RWPE2 (cell line): Measurements from ENCODE around the gene RAB9B.

Experiments
- ATAC-seq: fragments of 200-7000 bp; cut with Tn5 transposase; 3 replicates; pipeline ENCODE4 v1.9.1; 2021; ENCODE audit warnings: low read depth
- DNase-seq: peaks from one replicate; pipeline ENCODE4 v3.0.0-alpha.2; 2020; ENCODE audit warnings: low spot score
- H3K27ac ChIP-seq: fragments of 450-650 bp; 2 replicates; pipeline ENCODE4 v1.5.1; 2017; ENCODE audit warnings: mild to moderate bottlenecking; ENCODE audit not compliant: poor library complexity, severe bottlenecking
- H3K27me3 ChIP-seq: fragments of 250-450 bp; sonication (Bioruptor Pico); 2 replicates; pipeline ENCODE4 v1.5.1; 2021; ENCODE audit warnings: mild to moderate bottlenecking, moderate library complexity; ENCODE audit not compliant: insufficient read depth, poor library complexity, severe bottlenecking
- H3K36me3 ChIP-seq: fragments of 250-450 bp; sonication (Bioruptor Pico); 2 replicates; pipeline ENCODE4 v1.5.1; 2020; ENCODE audit warnings: low read depth, mild to moderate bottlenecking, moderate library complexity
- H3K4me1 ChIP-seq: fragments of 250-450 bp; sonication (Bioruptor Pico); 2 replicates; pipeline ENCODE4 v1.5.1; 2021; ENCODE audit warnings: mild to moderate bottlenecking, moderate library complexity; ENCODE audit not compliant: insufficient read depth, poor library complexity, severe bottlenecking
- H3K4me3 ChIP-seq: fragments of 250-450 bp; sonication (Bioruptor Pico); 2 replicates; pipeline ENCODE4 v1.5.1; 2021; ENCODE audit warnings: mild to moderate bottlenecking, moderate library complexity; ENCODE audit not compliant: severe bottlenecking
- H3K9me3 ChIP-seq: fragments of 250-450 bp; sonication (Bioruptor Pico); 2 replicates; pipeline ENCODE4 v1.5.1; 2021; ENCODE audit warnings: mild to moderate bottlenecking, moderate library complexity; ENCODE audit not compliant: severe bottlenecking
- CTCF ChIP-seq: fragments of 450-650 bp; IDR thresholded peaks from one replicate; pipeline ENCODE4 v1.5.1; 2017; ENCODE audit warnings: mild to moderate bottlenecking, moderate library complexity; ENCODE audit not compliant: poor library complexity, severe bottlenecking

The RAB9B gene

GRCh38 chrX:103782640-103783039, 49.4 kb downstream of the RAB9B start:
- Histone ChIP-seq H3K27ac (no peak overlapping the region), H3K36me3 (no peaks in the 10 kb centered on the region), H3K9me3 (no peaks in the 10 kb centered on the region), H3K4me1 (no peaks in the 10 kb centered on the region), H3K27me3 (no peaks in the 10 kb centered on the region), H3K4me3 (no peak overlapping the region)
- TF ChIP-seq CTCF, result no peak
- DNase-seq (no peak), ATAC-seq (no peak)

- no peak for DNase-seq
- Histone ChIP-seq H3K4me3 (no peak overlapping the region), H3K27me3 (no peaks in the 10 kb centered on the region), H3K27ac (no peak overlapping the region), H3K4me1 (no peaks in the 10 kb centered on the region), H3K36me3 (no peaks in the 10 kb centered on the region), H3K9me3 (no peaks in the 10 kb centered on the region)
- no peak for ATAC-seq
- no peak for TF ChIP-seq CTCF
Observed at GRCh38 chrX:103781706-103782105, 50.4 kb downstream of the RAB9B start.

GRCh38 chrX:103781062-103781402, 51.0 kb downstream of the RAB9B start:
- ATAC-seq, result no peak
- no peaks in the 10 kb centered on the region for H3K4me1 ChIP-seq

GRCh38 chrX:103780336-103781061, 51.6 kb downstream of the RAB9B start:
- Histone ChIP-seq H3K9me3 (no peaks in the 10 kb centered on the region), H3K36me3 (no peaks in the 10 kb centered on the region), H3K27me3 (no peaks in the 10 kb centered on the region), H3K27ac (no peak overlapping the region), H3K4me3 (no peak overlapping the region), H3K4me1 (no peaks in the 10 kb centered on the region)
- ATAC-seq (no peak), DNase-seq (no peak)
- no peak for TF ChIP-seq CTCF

More at GRCh38 chrX:103781062-103781402, 51.0 kb downstream of the RAB9B start:
- H3K27ac ChIP-seq, result no peak overlapping the region
- no peaks in the 10 kb centered on the region for H3K9me3 ChIP-seq
- no peaks in the 10 kb centered on the region for H3K27me3 ChIP-seq
- no peak for DNase-seq
- no peak for TF ChIP-seq CTCF
- H3K36me3 ChIP-seq, result no peaks in the 10 kb centered on the region
- no peak overlapping the region for H3K4me3 ChIP-seq

GRCh38 chrX:103779141-103779789, 52.8 kb downstream of the RAB9B start:
- no peak for ATAC-seq
- TF ChIP-seq CTCF, result no peak
- Histone ChIP-seq H3K4me3 (no peak overlapping the region), H3K27ac (no peak overlapping the region), H3K4me1 (no peaks in the 10 kb centered on the region), H3K27me3 (no peaks in the 10 kb centered on the region), H3K9me3 (no peaks in the 10 kb centered on the region), H3K36me3 (no peaks in the 10 kb centered on the region)
- no peak for DNase-seq
